HCT116 (cell line): ENCODE results near the gene TBC1D14. TPM values are rescaled to one million over a fixed set of nuclear protein-coding genes. Genes with fewer than 3 reads are reported as not detected.
A peak's percentile ranks its signal among the peaks of the same experiment; 100 is the strongest.

Experiments
- ATAC-seq: fragments of 200-7000 bp; cut with Tn5 transposase; 2 replicates; pipeline ENCODE4 v1.9.1; 2020; ENCODE audit warnings: mild to moderate bottlenecking, moderate library complexity
- BruUV-seq: library from RNA; stranded (reverse); fragments of 400-500 nt; replicated peaks from 2 replicates; lab custom pipeline; 2021; lab: Mats Ljungman, UMichigan
- CTCF ChIA-PET: fragments of 300-600 bp; sonication (Branson Sonifier 250); formaldehyde crosslinking; loops from one replicate; lab custom pipeline; 2021; ENCODE audit warnings: antibody characterized with exemption; lab: Charles Lee
- POLR2A ChIA-PET: fragments of 300-600, 350-600 bp; sonication (Branson Sonifier 250); formaldehyde crosslinking; loops from one replicate; lab custom pipeline; 2021; ENCODE audit warnings: antibody characterized with exemption; lab: Charles Lee
- RAD21 ChIA-PET, 2 experiments: fragments of 300-600 bp; sonication (Branson Sonifier 250); formaldehyde crosslinking; loops; one replicate each; lab custom pipeline; 2023; ENCODE audit warnings: low total read pairs in 2 of 2; ENCODE audit not compliant: uncharacterized antibody in 2 of 2, unreplicated experiment in 2 of 2, low non-redundant PET in 1 of 2; lab: Charles Lee
- DNase-seq: peaks from one replicate; pipeline ENCODE4 v3.0.0-alpha.2; 2010; ENCODE audit warnings: low read depth, low spot score
- H2AFZ ChIP-seq: fragments of 200-600 bp; shearing (Covaris generic), sonication (generic); 2 replicates; pipeline ENCODE4 v1.6.1; 2017; ENCODE audit warnings: low read depth, mixed run types, mixed read lengths, antibody characterized with exemption, low read length; ENCODE audit not compliant: poor library complexity, severe bottlenecking
- H3K27ac ChIP-seq: 2 replicates; pipeline ENCODE4 v1.5.1; 2012; ENCODE audit warnings: low read depth, low read length
- H3K27me3 ChIP-seq: fragments of 200-600 bp; sonication (generic); 2 replicates; pipeline ENCODE4 v1.6.1; 2016; ENCODE audit warnings: mixed run types, low read length, mixed read lengths; ENCODE audit not compliant: insufficient read depth
- H3K36me3 ChIP-seq, 2 experiments: fragments of 200-500 bp in 1 of 2; fragments of 200-600 bp in 1 of 2; sonication (Bioruptor generic) in 1 of 2; sonication (generic) in 1 of 2; 2 replicates each; pipeline versions ENCODE4 v1.5.1 to v1.6.1; 2014 to 2016; ENCODE audit warnings: low read length in 2 of 2, inconsistent platforms in 1 of 2, mixed read lengths in 1 of 2, mixed run types in 1 of 2; ENCODE audit not compliant: insufficient read depth in 2 of 2, control insufficient read depth in 1 of 2
- H3K4me1 ChIP-seq, 2 experiments: fragments of 200-600 bp in 1 of 2; sonication (generic) in 1 of 2; 2 replicates each; pipeline versions ENCODE4 v1.5.1 to v1.6.1; 2012 to 2017; ENCODE audit warnings: low read length in 2 of 2, inconsistent platforms in 1 of 2, mild to moderate bottlenecking in 1 of 2, mixed read lengths in 1 of 2, mixed run types in 1 of 2, moderate library complexity in 1 of 2; ENCODE audit not compliant: insufficient read depth in 2 of 2, control insufficient read depth in 1 of 2
- H3K4me2 ChIP-seq: fragments of 200-600 bp; sonication (generic); 2 replicates; pipeline ENCODE4 v1.6.1; 2017; ENCODE audit warnings: mixed run types, low read length, mixed read lengths
- H3K4me3 ChIP-seq, 2 experiments: fragments of 200-600 bp in 1 of 2; sonication (generic) in 1 of 2; replicated peaks in 1 of 2; 2 replicates each; pipeline ENCODE4 v1.5.1; 2011 to 2016; ENCODE audit warnings: low read length in 2 of 2, control low read depth in 1 of 2, low read depth in 1 of 2, mild to moderate bottlenecking in 1 of 2, mixed read lengths in 1 of 2, mixed run types in 1 of 2
- H3K79me2 ChIP-seq: fragments of 200-600 bp; sonication (generic); 2 replicates; pipeline ENCODE4 v1.6.1; 2017; ENCODE audit warnings: mild to moderate bottlenecking, mixed run types, low read length, moderate library complexity, mixed read lengths; ENCODE audit not compliant: insufficient read depth
- H3K9ac ChIP-seq: fragments of 200-600 bp; sonication (generic); 2 replicates; pipeline ENCODE4 v1.6.1; 2016; ENCODE audit warnings: low read length, mixed read lengths
- H3K9me2 ChIP-seq: fragments of 200-600 bp; sonication (generic), shearing (Covaris generic); 2 replicates; pipeline ENCODE4 v1.6.1; 2017; ENCODE audit warnings: mixed run types, mild to moderate bottlenecking, moderate library complexity; ENCODE audit not compliant: insufficient read depth
- H3K9me3 ChIP-seq, 2 experiments: fragments of 200-500 bp in 1 of 2; fragments of 200-600 bp in 1 of 2; sonication (Bioruptor generic) in 1 of 2; sonication (generic) in 1 of 2; 2 replicates each; pipeline ENCODE4 v1.6.1; 2014 to 2017; ENCODE audit warnings: low read length in 2 of 2, mixed read lengths in 2 of 2, inconsistent platforms in 1 of 2, low read depth in 1 of 2, mild to moderate bottlenecking in 1 of 2, mixed run types in 1 of 2, moderate library complexity in 1 of 2; ENCODE audit not compliant: control insufficient read depth in 1 of 2, insufficient read depth in 1 of 2
- H4K20me1 ChIP-seq: fragments of 200-600 bp; sonication (generic), shearing (Covaris generic); 2 replicates; pipeline ENCODE4 v1.6.1; 2017; ENCODE audit warnings: mixed run types, mild to moderate bottlenecking, moderate library complexity; ENCODE audit not compliant: insufficient read depth
- ATF3 ChIP-seq: IDR thresholded peaks from 2 replicates; pipeline ENCODE4 v1.6.1; 2012
- CBX3 ChIP-seq: IDR thresholded peaks from 2 replicates; pipeline ENCODE4 v1.6.1; 2012; ENCODE audit warnings: low read depth
- CEBPB ChIP-seq: IDR thresholded peaks from 2 replicates; pipeline ENCODE4 v1.6.1; 2012; ENCODE audit warnings: low read depth
- EGR1 ChIP-seq: IDR thresholded peaks from 2 replicates; pipeline ENCODE4 v1.6.1; 2012; ENCODE audit warnings: low read depth
- ELF1 ChIP-seq: IDR thresholded peaks from 2 replicates; pipeline ENCODE4 v1.6.1; 2012; ENCODE audit warnings: low read depth, borderline replicate concordance
- EZH2phosphoT487 ChIP-seq: fragments of 200-600 bp; IDR thresholded peaks from 2 replicates; pipeline ENCODE4 v1.6.1; 2018; ENCODE audit warnings: antibody characterized with exemption, borderline replicate concordance
- JUND ChIP-seq: IDR thresholded peaks from 2 replicates; pipeline ENCODE4 v1.6.1; 2012
- MAX ChIP-seq: IDR thresholded peaks from 2 replicates; pipeline ENCODE4 v1.6.1; 2012
- POLR2AphosphoS5 ChIP-seq: IDR thresholded peaks from 2 replicates; pipeline ENCODE4 v1.6.1; 2011; ENCODE audit warnings: mild to moderate bottlenecking, low read depth, low read length, moderate library complexity
- REST ChIP-seq: IDR thresholded peaks from 2 replicates; pipeline ENCODE4 v1.6.1; 2012; ENCODE audit warnings: low read depth
- SP1 ChIP-seq: IDR thresholded peaks from 2 replicates; pipeline ENCODE4 v1.6.1; 2012; ENCODE audit warnings: low read depth
- SRF ChIP-seq: IDR thresholded peaks from 2 replicates; pipeline ENCODE4 v1.6.1; 2012; ENCODE audit warnings: low read depth
- TCF7L2 ChIP-seq: IDR thresholded peaks from 2 replicates; pipeline ENCODE4 v1.7.0; 2011; ENCODE audit warnings: borderline replicate concordance, inconsistent platforms; ENCODE audit not compliant: insufficient read depth, insufficient read length; ENCODE audit errors: extremely low read depth
- YY1 ChIP-seq: IDR thresholded peaks from 2 replicates; pipeline ENCODE4 v1.6.1; 2011; ENCODE audit warnings: low read length, low read depth, moderate library complexity, mild to moderate bottlenecking; ENCODE audit not compliant: insufficient replicate concordance; ENCODE audit errors: extremely low read depth
- ZNF274 ChIP-seq: fragments of 200-500 bp; sonication (Bioruptor generic); IDR thresholded peaks from 2 replicates; pipeline ENCODE4 v1.6.1; 2014; ENCODE audit warnings: mild to moderate bottlenecking, low read depth, low read length, inconsistent platforms
- intact Hi-C: fragments of 100-400 bp; cut with micrococcal nuclease; formaldehyde crosslinking; loops from 2 replicates; pipeline ENCODE4 v1.10.0; 2022
- total RNA-seq: library from RNA; stranded (reverse); gene quantifications from one replicate; pipeline ENCODE4 v1.2.1, GENCODE V29; 2021; ENCODE audit not compliant: unreplicated experiment

Gene TBC1D14
- total RNA-seq, 1 experiment from 2014 or later: 62.9 TPM

- Histone ChIP-seq H3K4me3 (0 out of 4 replicates have a peak overlapping the region, but pooled peaks of 1 of the 2 experiments have one; percentile 19), H4K20me1 (no peaks in the 10 kb centered on the region), H3K9me3 (no peaks in the 10 kb centered on the region), H3K9me2 (no peaks in the 10 kb centered on the region), H2AFZ (no peak overlapping the region), H3K27me3 (no peaks in the 10 kb centered on the region), H3K36me3 (peaks cover 5 to 20% of the 10 kb centered on the region in 2 experiments; a peak in 3 of 4 replicates), H3K79me2 (peaks cover 4% of the 10 kb centered on the region; the same call in 1 of the 2 replicates), H3K27ac (peak overlapping the region; percentile 19; the same call in 1 of the 2 replicates), H3K4me2 (peak overlapping the region; percentile 65), H3K9ac (peak overlapping the region; percentile 53), H3K4me1 (peaks cover 0 to 37% of the 10 kb centered on the region in 2 experiments; a peak in 2 of 4 replicates)
- TF ChIP-seq YY1 (no peak), TCF7L2 (no peak), SP1 (peak; percentile 9; the same call in 1 of the 2 replicates), MAX (0 out of 2 replicates have a peak, but pooled peaks have one; percentile 21)
- no peak for DNase-seq
- no TSS peak for BruUV-seq
- ChIA-PET RAD21 (no interaction called here), CTCF (interaction anchor here (0.7 kb wide), 1 partner anchor 21 kb away, joined by 3 read pairs; a partner anchor contains a TSS), POLR2A (no interaction called here)
- intact Hi-C loops: no loop called here
- peak; percentile 82 for ATAC-seq
These were observed 112.5 kb downstream of the TBC1D14 start for GRCh38 chr4:7021930-7022664.

GRCh38 chr4:7023486-7023885 is 113.9 kb downstream of the TBC1D14 start:
- DNase-seq (no peak), ATAC-seq (no peak)
- no peak overlapping the region for H2AFZ ChIP-seq
- H3K9me2 ChIP-seq: no peaks in the 10 kb centered on the region
- ChIA-PET CTCF (no interaction called here), RAD21 (no interaction called here), POLR2A (no interaction called here)
- H3K4me3 ChIP-seq: no peak overlapping the region
- intact Hi-C loops: no loop called here
- H3K79me2 ChIP-seq: peaks cover 4% of the 10 kb centered on the region; the same call in 1 of the 2 replicates
- no peaks in the 10 kb centered on the region for H4K20me1 ChIP-seq
- H3K4me1 ChIP-seq: peaks cover 0 to 37% of the 10 kb centered on the region in 2 experiments; a peak in 2 of 4 replicates
- no peaks in the 10 kb centered on the region for H3K9me3 ChIP-seq
- H3K27me3 ChIP-seq: no peaks in the 10 kb centered on the region
- peaks cover 5 to 13% of the 10 kb centered on the region in 2 experiments; a peak in 3 of 4 replicates for H3K36me3 ChIP-seq
- H3K9ac ChIP-seq: no peak overlapping the region
- H3K27ac ChIP-seq: no peak overlapping the region
- TF ChIP-seq ZNF274 (no peak), CEBPB (no peak), ELF1 (no peak), JUND (no peak), SRF (no peak), EZH2phosphoT487 (no peak), ATF3 (no peak), EGR1 (no peak), SP1 (no peak), REST (no peak), TCF7L2 (no peak), POLR2AphosphoS5 (no peak), CBX3 (no peak)
- no peak overlapping the region for H3K4me2 ChIP-seq
- BruUV-seq: no TSS peak
